HG03354 (cell line): ENCODE data around the gene CEP44.
A peak's percentile ranks its signal among the peaks of the same experiment; 100 is the strongest.
"Not testable (repeated sequence)": the region's sequence is repeated elsewhere in the genome, so short reads cannot be mapped to it uniquely, and the experiment has no call there.

Source experiments
- ATAC-seq: cut with Tn5 transposase; IDR thresholded peaks from one replicate; pipeline ENCODE4 v1.9.1; 2021; ENCODE audit warnings: mild to moderate bottlenecking; ENCODE audit not compliant: unreplicated experiment, poor library complexity, severe bottlenecking

CEP44 gene

DNA sequence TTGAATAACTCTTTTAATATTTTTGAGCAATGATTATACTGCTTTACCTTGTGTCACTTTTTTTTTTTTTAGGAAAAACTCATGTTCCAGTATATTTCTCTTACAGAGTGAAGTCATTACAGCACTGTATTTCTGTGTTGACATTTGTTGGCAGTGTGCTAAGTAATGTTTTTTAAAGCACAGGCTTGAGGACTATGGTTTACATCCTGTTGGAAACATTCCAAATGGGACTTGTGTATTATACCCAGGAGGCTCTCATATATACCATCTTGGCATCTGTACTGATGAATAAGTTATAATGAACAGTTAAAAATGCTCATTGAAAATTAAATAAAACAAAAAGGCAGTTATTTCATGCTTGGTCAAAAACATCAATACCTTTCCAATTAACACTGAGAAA lies 33.8 kb downstream of the CEP44 start:
- ATAC-seq = no peak

DNA sequence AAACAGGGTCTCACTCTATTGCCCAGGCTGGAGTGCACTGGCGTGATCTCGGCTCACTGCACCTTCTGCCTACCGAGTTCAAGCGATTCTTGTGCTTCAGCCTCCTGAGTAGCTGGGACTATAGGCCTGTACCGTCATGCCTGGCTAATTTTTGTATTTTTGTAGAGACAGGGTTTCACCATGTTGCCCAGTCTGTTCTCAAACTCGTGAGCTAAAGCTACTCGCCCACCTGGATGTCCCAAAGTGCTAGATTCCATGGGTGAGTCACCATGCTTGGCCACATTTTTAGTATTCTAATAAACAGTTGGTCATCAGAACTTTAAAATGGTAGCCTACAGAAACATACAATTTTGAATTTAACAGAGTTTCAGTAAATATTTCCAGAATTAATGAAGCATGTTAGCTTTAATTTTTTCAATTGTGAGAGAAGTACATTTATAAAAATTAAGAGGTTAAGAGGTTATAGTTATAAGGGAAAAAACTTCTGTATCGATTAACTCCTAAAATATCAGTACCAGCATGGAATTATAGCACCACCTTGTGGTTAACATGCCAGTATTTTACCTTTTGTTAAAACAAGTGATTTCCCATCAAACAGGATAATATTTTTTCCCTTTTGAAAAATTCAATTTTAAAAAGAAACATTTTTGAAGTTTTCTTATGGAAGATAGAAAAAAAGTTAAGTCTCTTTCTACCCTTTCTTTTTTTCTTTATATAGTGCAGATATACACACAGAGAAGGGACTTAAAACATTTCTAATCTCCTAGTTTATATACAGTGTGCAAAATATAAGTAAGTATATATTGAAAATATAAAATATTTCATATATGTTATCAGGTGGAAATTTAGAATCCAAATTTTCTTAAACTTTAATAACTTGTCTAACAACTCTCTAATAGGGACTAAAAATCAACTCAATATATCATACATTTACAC lies 35.4 kb downstream of the CEP44 start:
- ATAC-seq = peak; percentile 69

DNA sequence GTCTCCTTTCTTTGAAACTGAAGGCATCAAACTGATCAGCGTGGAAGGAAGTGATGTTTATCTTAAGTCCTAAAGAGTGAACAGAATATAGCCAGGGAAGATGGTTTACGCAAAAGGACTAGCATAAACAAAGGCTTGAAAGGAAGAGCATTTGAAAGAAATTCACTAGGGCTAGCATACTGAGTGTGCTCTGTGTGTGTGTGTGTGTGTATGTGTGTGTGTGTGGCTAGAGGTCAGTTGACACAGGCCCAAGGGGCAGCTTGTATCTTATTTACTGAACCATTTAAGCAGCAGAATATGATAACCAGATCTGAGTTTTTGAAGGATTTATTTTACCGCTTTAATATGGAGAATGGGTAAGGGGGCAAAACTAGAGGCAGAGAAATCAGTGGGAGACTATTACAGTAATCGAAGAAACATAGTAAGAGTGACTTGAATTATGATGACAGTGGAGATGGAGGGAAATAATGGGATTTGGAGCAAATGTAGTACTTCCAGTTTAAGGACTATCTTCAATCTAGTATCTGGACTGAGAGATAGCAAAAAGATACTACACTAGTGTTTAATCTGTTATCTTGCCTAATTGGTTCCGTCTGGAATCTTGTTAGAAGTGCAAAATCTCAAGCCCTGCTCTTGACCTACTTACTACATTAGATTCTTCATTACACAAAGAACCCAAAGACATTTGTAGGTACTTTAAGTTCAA lies 36.9 kb downstream of the CEP44 start:
- ATAC-seq = no peak

DNA sequence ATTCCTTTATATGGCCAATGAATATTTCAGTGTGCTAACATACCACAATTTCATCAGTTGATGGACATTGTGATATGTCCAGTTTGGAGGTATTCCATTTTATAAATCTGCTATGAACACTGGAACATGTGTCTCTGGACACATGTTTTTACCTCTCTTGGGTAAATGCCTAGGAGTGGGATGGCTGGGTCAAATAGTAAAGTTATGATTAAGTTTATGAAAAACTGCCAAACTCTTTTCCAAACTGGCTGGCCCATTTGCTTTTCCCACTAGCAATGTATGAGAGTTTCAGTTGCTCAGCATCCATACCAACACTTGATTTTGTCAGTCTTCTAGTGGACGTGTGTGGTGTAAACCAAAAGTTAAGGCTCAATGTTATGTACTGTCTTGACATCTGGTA lies 40.5 kb downstream of the CEP44 start:
- ATAC-seq = no peak

- ATAC-seq = no peak
Measured at GRCh38 chr4:174324725-174325124, 41.0 kb downstream of the CEP44 start.

- no peak for ATAC-seq
Measured at GRCh38 chr4:174332741-174333493, 49.2 kb downstream of the CEP44 start.

GRCh38 chr4:174334628-174335027 lies 50.9 kb downstream of the CEP44 start:
- ATAC-seq = peak; percentile 90

- ATAC-seq = no peak
Measured at GRCh38 chr4:174340714-174341113, 57.0 kb downstream of the CEP44 start.

- ATAC-seq = no peak
Measured at GRCh38 chr4:174349156-174349555, 65.4 kb downstream of the CEP44 start.

DNA sequence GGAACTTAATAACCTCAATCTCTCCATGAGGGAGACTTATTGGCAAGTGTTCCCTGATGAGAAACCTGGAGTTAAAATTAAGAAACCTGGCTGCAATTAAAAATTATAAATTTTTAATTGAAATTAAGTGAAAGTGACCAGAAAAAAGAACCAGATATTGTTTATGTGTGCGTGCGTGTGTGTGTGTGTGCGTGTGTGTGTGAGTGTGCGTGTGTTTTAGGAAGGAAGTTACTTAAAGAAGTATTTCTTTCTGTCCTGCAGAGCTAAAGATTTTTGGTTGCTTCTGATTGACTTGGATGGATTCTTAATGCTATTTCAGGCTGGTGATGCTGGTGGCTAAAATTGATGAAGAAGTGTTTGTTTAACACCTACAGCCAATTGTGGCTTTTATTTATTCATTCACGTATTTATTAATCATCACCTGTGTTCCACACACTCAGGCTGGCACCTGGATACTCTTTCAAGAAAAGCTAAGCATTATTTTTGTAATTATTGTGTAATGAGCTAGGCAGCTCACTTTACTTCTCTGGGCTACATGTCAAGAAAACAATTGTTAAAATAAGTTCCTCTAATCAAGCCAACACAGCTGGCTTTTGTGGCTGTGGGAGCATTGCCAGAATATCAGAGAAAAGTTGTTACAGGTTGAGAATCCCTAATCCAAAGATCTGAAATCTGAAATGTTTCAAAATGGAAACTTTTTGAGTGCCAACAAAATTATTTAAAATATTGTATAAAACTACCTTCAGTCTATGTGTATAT lies 68.5 kb downstream of the CEP44 start:
- no peak for ATAC-seq

GRCh38 chr4:174357321-174357720 lies 73.6 kb downstream of the CEP44 start:
- ATAC-seq = no peak

DNA sequence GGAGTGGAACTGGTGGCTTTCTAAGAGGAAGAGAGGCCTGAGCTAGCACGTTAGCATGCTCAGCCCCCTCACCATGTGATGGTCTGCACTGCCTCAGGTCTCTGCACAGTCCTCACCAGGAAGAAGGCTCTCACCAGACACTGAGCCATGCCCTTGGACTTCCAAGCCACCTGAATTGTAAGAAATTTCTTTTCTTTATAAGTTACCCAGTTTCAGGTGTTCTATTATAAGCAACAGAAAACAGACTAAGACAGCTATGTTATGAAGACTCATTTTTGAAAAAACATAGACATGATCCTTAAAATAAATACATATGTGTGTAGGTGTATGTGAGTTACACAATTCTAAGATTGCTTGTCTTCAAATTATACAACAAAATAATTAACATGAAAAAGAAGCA lies 74.7 kb downstream of the CEP44 start:
- peak; percentile 60 for ATAC-seq

DNA sequence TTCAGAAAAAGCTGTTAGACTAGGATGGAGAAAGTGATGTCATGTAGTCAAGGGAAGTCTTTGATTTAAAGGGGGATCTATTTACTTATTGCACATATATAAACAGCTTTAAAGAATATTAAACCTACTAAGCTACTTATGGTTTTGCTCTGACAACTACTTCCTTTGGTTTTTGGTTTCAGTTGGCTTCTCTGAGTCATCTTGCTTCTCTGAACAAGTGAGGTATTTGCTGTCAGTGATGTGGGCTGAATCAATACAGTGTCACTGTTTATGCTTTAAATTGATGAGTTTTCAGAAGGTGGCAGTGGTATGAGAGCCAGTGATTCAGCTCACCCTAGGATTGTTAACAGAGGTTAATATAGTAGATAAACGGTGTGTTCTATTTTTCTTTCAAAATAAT lies 75.1 kb downstream of the CEP44 start:
- peak; percentile 99 for ATAC-seq

DNA sequence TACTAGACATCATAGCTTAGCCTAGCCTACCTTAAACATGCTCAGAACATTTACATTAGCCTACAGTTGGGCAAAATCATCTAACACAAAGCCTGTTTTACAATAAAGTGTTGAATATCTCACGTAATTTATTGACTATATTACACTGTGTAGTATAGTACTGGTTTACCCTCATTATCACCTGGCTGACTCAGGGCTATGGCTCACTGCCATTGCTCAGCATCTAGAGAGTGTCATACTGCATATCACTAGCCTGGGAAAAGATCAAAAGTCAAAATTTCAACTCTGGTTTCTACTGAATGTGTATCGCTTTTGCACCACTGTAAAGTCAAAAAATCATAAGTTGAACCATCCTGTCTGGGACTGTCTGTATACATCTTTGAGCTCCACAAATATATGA lies 78.6 kb downstream of the CEP44 start:
- ATAC-seq = no peak

DNA sequence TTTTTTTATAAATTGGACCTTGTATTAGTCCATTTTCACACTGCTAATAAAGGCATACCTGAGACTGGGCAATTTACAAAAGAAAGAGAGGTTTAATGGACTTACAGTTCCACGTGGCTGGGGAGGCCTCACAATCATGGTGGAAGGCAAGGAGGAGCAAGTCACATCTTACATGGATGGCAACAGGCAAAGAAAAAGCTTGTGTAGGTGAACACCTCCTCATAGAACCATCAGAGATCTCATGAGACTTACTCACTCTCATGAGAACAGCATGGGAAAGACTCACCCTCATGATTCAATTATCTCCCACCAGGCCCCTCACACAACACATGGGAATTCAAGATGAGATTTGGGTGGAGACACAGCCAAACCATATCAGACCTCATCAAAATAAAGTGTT lies 80.1 kb downstream of the CEP44 start:
- ATAC-seq = not testable (repeated sequence)

DNA sequence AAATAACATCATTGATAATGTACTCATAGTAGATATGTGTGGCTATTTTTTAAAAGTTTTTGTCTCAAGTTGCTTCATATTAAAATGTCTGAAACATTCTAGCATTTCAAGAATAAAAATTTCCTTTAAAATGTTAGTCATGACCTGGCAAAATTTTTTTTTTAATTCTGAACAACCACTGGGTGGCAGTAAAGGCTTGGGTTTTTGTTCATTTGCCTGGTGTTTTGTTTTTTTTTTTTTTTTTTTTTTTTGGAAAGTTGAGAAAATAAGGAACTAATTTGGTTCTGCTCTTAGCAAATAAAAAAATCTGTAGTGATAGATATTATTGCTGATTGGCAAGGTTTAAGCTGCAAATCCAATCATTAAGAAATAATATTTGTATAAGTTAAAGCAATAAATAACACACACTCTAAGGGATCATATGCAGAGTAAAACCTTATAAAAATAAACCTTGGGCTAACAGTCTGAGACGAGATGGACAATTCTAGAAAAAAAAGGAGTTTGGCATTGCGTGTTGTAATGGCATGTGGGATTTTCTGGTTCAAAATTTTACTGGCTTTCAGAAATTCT lies 81.4 kb downstream of the CEP44 start:
- ATAC-seq = no peak

GRCh38 chr4:174369985-174370384 lies 86.3 kb downstream of the CEP44 start:
- no peak for ATAC-seq

DNA sequence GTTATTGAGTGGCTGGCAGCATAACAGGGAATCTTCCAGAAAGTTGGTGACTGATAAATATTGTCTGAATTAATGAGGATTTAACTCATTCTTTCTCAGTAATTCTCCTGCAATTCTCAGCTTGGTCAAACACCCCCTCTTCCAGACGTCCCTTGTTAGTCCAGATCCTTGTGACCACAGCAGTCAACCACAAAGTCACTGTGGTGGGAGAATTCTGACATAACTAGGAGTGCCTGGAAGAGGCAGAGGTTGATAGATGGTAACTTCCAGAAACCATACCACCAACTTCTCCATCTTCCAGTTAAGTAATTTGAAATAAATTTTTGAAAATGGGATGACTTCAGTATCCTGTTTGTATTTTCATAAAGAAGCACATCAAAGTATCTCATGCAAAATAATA lies 90.1 kb downstream of the CEP44 start:
- ATAC-seq = no peak

DNA sequence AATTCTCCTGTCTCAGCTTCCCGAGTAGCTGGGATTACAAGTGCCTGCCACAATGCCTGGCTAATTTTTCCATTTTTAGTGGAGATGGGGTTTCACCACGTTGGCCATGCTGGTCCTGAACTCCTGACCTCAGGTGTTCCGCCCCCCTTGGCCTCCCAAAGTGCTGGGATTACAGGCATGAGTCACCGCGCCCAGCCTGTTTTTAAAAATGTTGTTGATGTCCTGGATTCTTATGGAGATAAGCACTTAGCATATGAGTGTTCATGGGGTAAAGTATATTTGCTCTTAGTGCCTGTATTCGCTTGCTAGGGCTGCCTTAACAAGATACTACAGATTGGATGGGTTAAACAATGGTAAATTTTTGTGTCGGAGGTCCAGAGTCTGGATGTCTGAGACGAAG lies 91.7 kb downstream of the CEP44 start:
- no peak for ATAC-seq
